HS-5 (cell line): ENCODE measurements around the gene TWNK.
"Not testable (repeated sequence)": the region's sequence is repeated elsewhere in the genome, so short reads cannot be mapped to it uniquely, and the experiment has no call there.

Source experiments
- DNase-seq: peaks from one replicate; pipeline ENCODE4 v3.0.0-alpha.2; 2012; ENCODE audit warnings: low read depth

TWNK gene

GRCh38 chr10:101031128-101031795 is 43.9 kb downstream of the TWNK start, which contains the start of the genes PDZD7 and SFXN3:
PDZD7 (minus strand) TSS chr10:101031129; CDS start chr10:101030219, 910 bp downstream.
SFXN3 (plus strand) TSS chr10:101031234; CDS start chr10:101034695, 3,461 bp downstream.
- peak; percentile 58 for DNase-seq

- DNase-seq, result no peak
These were observed 44.7 kb downstream of the TWNK start for GRCh38 chr10:101031796-101032636.

GRCh38 chr10:101032637-101033224 is 45.4 kb downstream of the TWNK start:
- DNase-seq, result peak; percentile 81

GRCh38 chr10:101033276-101033675 is 45.9 kb downstream of the TWNK start:
- no peak for DNase-seq

GRCh38 chr10:101034404-101034803 is 47.1 kb downstream of the TWNK start:
- DNase-seq, result not testable (repeated sequence)

- DNase-seq, result no peak
These were observed 48.0 kb downstream of the TWNK start for GRCh38 chr10:101035314-101035713.

GRCh38 chr10:101035916-101036702 is 48.8 kb downstream of the TWNK start:
- DNase-seq, result no peak

GRCh38 chr10:101036726-101037125 is 49.4 kb downstream of the TWNK start:
- DNase-seq, result no peak

- no peak for DNase-seq
These were observed 51.1 kb downstream of the TWNK start for GRCh38 chr10:101038484-101038883.

GRCh38 chr10:101040061-101040460 is 52.7 kb downstream of the TWNK start:
- no peak for DNase-seq

GRCh38 chr10:101040851-101041250 is 53.5 kb downstream of the TWNK start:
- no peak for DNase-seq

- DNase-seq, result no peak
These were observed 54.0 kb downstream of the TWNK start for GRCh38 chr10:101041252-101041761.

- no peak for DNase-seq
These were observed 54.8 kb downstream of the TWNK start for GRCh38 chr10:101042118-101042517.

- peak; percentile 92 for DNase-seq
These were observed 55.5 kb downstream of the TWNK start for GRCh38 chr10:101042667-101043362.

- DNase-seq, result no peak
These were observed 56.0 kb downstream of the TWNK start for GRCh38 chr10:101043363-101043707.
